Transverse colon (tissue), 4 donors: ENCODE measurements around the gene UBN1. TPM values are rescaled to one million over a fixed set of nuclear protein-coding genes. Genes with fewer than 3 reads are reported as not detected.

Experiments used
- DNase-seq: peaks from one replicate; pipeline ENCODE4 v3.0.0-alpha.2; 2019
- H3K27ac ChIP-seq, 4 donors: fragments of 200-600 bp; sonication (generic); 2 replicates each; pipeline ENCODE4 v1.5.1; 2016 to 2018; ENCODE audit warnings: inconsistent platforms in 4 of 4
- H3K27me3 ChIP-seq: fragments of 200-600 bp; sonication (generic); 2 replicates; pipeline ENCODE4 v1.5.1; 2017; ENCODE audit warnings: inconsistent platforms
- H3K36me3 ChIP-seq, 4 donors: fragments of 200-600 bp; sonication (generic); 2 replicates each; pipeline ENCODE4 v1.5.1; 2017 to 2019; ENCODE audit warnings: inconsistent platforms in 4 of 4
- H3K4me1 ChIP-seq, 4 donors: fragments of 200-600 bp; sonication (generic); 2 replicates each; pipeline ENCODE4 v1.5.1; 2017 to 2020; ENCODE audit warnings: inconsistent platforms in 4 of 4
- H3K4me3 ChIP-seq, 4 donors: fragments of 200-600 bp; sonication (generic); 1 replicate in 1 of 4; 2 replicates in 3 of 4; pipeline versions ENCODE4 v1.5.1 to v1.6.1; 2017 to 2019; ENCODE audit warnings: inconsistent platforms in 4 of 4
- H3K9me3 ChIP-seq, 2 donors: fragments of 200-600 bp; sonication (generic); 2 replicates each; pipeline ENCODE4 v1.5.1; 2017 to 2019; ENCODE audit warnings: inconsistent platforms in 2 of 2
- CTCF ChIP-seq, 5 experiments: fragments of 200-600 bp in 3 of 5; fragments of 450-650 bp in 2 of 5; sonication (generic) in 3 of 5; IDR thresholded peaks; 1 replicate in 2 of 5; 2 replicates in 3 of 5; pipeline ENCODE4 v1.5.1; 2016 to 2017; ENCODE audit warnings: antibody characterized with exemption in 5 of 5, inconsistent platforms in 3 of 5, mild to moderate bottlenecking in 2 of 5, moderate library complexity in 1 of 5
- EP300 ChIP-seq: sonication (generic); formaldehyde crosslinking; IDR thresholded peaks from one replicate; pipeline ENCODE4 v1.6.1; 2017; ENCODE audit warnings: antibody characterized with exemption, low read depth
- POLR2A ChIP-seq: fragments of 450-650 bp; IDR thresholded peaks from one replicate; pipeline ENCODE4 v1.6.1; 2016; ENCODE audit warnings: antibody characterized with exemption, mild to moderate bottlenecking, moderate library complexity
- POLR2AphosphoS5 ChIP-seq, 3 donors: sonication (generic); formaldehyde crosslinking; IDR thresholded peaks; one replicate each; pipeline ENCODE4 v1.6.1; 2016; ENCODE audit warnings: antibody characterized with exemption in 3 of 3
- WGBS, 2 donors: methylation state at CpG; one replicate each; pipeline ENCODE4 v1.1.5; 2018; ENCODE audit warnings: low coverage in 1 of 2; 5-methylcytosine and 5-hydroxymethylcytosine counted together
- in situ Hi-C, 4 donors: fragments of 200-750 bp; cut with MboI; loops; one replicate each; pipeline versions ENCODE4 v1.15.0 to v1.15.1; 2017; ENCODE audit warnings: low sequenced_read_pairs in 3 of 4, low pct_ligation_motif_present in 1 of 4, low pct_unique_long_range_greater_than_20kb in 1 of 4
- intact Hi-C: fragments of 100-400 bp; cut with DNase I; formaldehyde crosslinking; loops from one replicate; pipeline ENCODE4 v1.15.1; 2023; ENCODE audit warnings: low total_unique reads
- total RNA-seq, 4 donors: library from RNA; depleted of rRNA; stranded (reverse); fragments of >200 nt; gene quantifications; one replicate each; pipeline ENCODE4 v1.1.0, GENCODE V29; 2016

UBN1 gene
- total RNA-seq, 4 donors from 2014 or later = 33.6 to 60.2 (median 53.0) TPM

- intact Hi-C loops = no loop called here
- in situ Hi-C loops = loop anchor here in 1 of 4 donors (10.0 kb wide), 1 partner anchor 57 kb away; no protein-coding TSS in a partner anchor
- no peak overlapping the region for H3K27ac ChIP-seq
- H3K9me3 ChIP-seq = no peaks in the 10 kb centered on the region
- 61 to 65% methylated on average over 4 to 6 of the region's 6 CpGs for WGBS, 2 donors
- no peak for DNase-seq
- TF ChIP-seq CTCF (IDR thresholded peaks at IDR 0.05) (no peak), POLR2AphosphoS5 (IDR thresholded peaks at IDR 0.05) (no peak), POLR2A (no peak), EP300 (no peak)
- no peaks in the 10 kb centered on the region for H3K36me3 ChIP-seq
- no peak overlapping the region for H3K4me3 ChIP-seq
- H3K4me1 ChIP-seq = no peaks in the 10 kb centered on the region
- H3K27me3 ChIP-seq = no peaks in the 10 kb centered on the region
Measured at GRCh38 chr16:4911970-4912386, 64.7 kb downstream of the UBN1 start.

GRCh38 chr16:4913130-4913773 lies 66.0 kb downstream of the UBN1 start:
- DNase-seq = no peak
- H3K36me3 ChIP-seq = no peaks in the 10 kb centered on the region
- WGBS, 2 donors = 69 to 82% methylated on average over 5 to 7 of the region's 7 CpGs
- in situ Hi-C loops (loop anchor here in 1 of 4 donors (10.0 kb wide), 1 partner anchor 58 kb away; no protein-coding TSS in a partner anchor), intact Hi-C loops (no loop called here)
- H3K4me3 ChIP-seq = no peak overlapping the region
- no peaks in the 10 kb centered on the region for H3K4me1 ChIP-seq
- H3K9me3 ChIP-seq = no peaks in the 10 kb centered on the region
- H3K27ac ChIP-seq = no peak overlapping the region
- TF ChIP-seq POLR2AphosphoS5 (IDR thresholded peaks at IDR 0.05) (no peak), POLR2A (no peak), EP300 (no peak), CTCF (IDR thresholded peaks at IDR 0.05) (no peak)
- no peaks in the 10 kb centered on the region for H3K27me3 ChIP-seq

- Histone ChIP-seq H3K4me1 (no peaks in the 10 kb centered on the region), H3K27me3 (no peaks in the 10 kb centered on the region), H3K9me3 (no peaks in the 10 kb centered on the region), H3K27ac (no peak overlapping the region), H3K36me3 (no peaks in the 10 kb centered on the region), H3K4me3 (no peak overlapping the region)
- intact Hi-C loops (no loop called here), in situ Hi-C loops (loop anchor here in 1 of 4 donors (10.0 kb wide), 1 partner anchor 59 kb away; no protein-coding TSS in a partner anchor)
- TF ChIP-seq CTCF (IDR thresholded peaks at IDR 0.05) = no peak
- WGBS, 2 donors = 89% methylated on average over 15 of the region's 15 CpGs; no CpG with 5 or more reads in 1 of the 2 donors
- DNase-seq = no peak
Measured at GRCh38 chr16:4913774-4914525, 66.7 kb downstream of the UBN1 start.

GRCh38 chr16:4914528-4915225 lies 67.4 kb downstream of the UBN1 start:
- WGBS, 2 donors = 77 to 100% methylated on average over 1 to 7 of the region's 7 CpGs
- no peaks in the 10 kb centered on the region for H3K9me3 ChIP-seq
- intact Hi-C loops (no loop called here), in situ Hi-C loops (loop anchor here in 1 of 4 donors (10.0 kb wide), 1 partner anchor 60 kb away; no protein-coding TSS in a partner anchor)
- H3K27me3 ChIP-seq = no peaks in the 10 kb centered on the region
- H3K4me3 ChIP-seq = no peak overlapping the region
- no peak overlapping the region for H3K27ac ChIP-seq
- no peak for DNase-seq
- H3K4me1 ChIP-seq = no peaks in the 10 kb centered on the region
- no peaks in the 10 kb centered on the region for H3K36me3 ChIP-seq
- TF ChIP-seq CTCF (IDR thresholded peaks at IDR 0.05) = no peak
- TF ChIP-seq POLR2AphosphoS5 (IDR thresholded peaks at IDR 0.05) = no peak
- no peak for TF ChIP-seq EP300
- TF ChIP-seq POLR2A = no peak
